Measurements from ENCODE around the gene KY. TPM values are rescaled to one million over a fixed set of nuclear protein-coding genes. Genes with fewer than 3 reads are reported as not detected.

KY gene
- total RNA-seq, 1 donor from 2014 or later, result not detected

GRCh38 chr3:134607054-134608022 is 43.5 kb downstream of the KY start:
- Mint-ChIP-seq H3K36me3 (no peaks in the 10 kb centered on the region), H3K27ac (no peak overlapping the region), H3K27me3 (ENCODE audit: low read depth) (peaks cover 33% of the 10 kb centered on the region), H3K4me3 (no peak overlapping the region), H3K4me1 (peaks cover 17% of the 10 kb centered on the region), H3K9me3 (no peaks in the 10 kb centered on the region)
- no peak for TF ChIP-seq CTCF (IDR thresholded peaks at IDR 0.05; ENCODE audit: unreplicated experiment)
- DNase-seq (ENCODE audit: low spot score in 2 of 2, unreplicated experiment in 2 of 2), result no peak

- H3K4me1 Mint-ChIP-seq, result peaks cover 25% of the 10 kb centered on the region
- H3K36me3 Mint-ChIP-seq, result no peaks in the 10 kb centered on the region
- H3K27me3 Mint-ChIP-seq (ENCODE audit: low read depth), result peaks cover 30% of the 10 kb centered on the region
- DNase-seq (ENCODE audit: low spot score in 2 of 2, unreplicated experiment in 2 of 2), result no peak
- no peak for TF ChIP-seq CTCF (IDR thresholded peaks at IDR 0.05; ENCODE audit: unreplicated experiment)
- H3K27ac Mint-ChIP-seq, result no peak overlapping the region
- H3K9me3 Mint-ChIP-seq, result no peaks in the 10 kb centered on the region
- no peak overlapping the region for H3K4me3 Mint-ChIP-seq
Observed at GRCh38 chr3:134606033-134607025, 44.5 kb downstream of the KY start.

- peaks cover 29% of the 10 kb centered on the region for H3K27me3 Mint-ChIP-seq (ENCODE audit: low read depth)
- H3K4me1 Mint-ChIP-seq, result peaks cover 30% of the 10 kb centered on the region
- no peak for DNase-seq (ENCODE audit: low spot score in 2 of 2, unreplicated experiment in 2 of 2)
- H3K36me3 Mint-ChIP-seq, result no peaks in the 10 kb centered on the region
- H3K4me3 Mint-ChIP-seq, result no peak overlapping the region
- no peak for TF ChIP-seq CTCF (IDR thresholded peaks at IDR 0.05; ENCODE audit: unreplicated experiment)
- H3K27ac Mint-ChIP-seq, result no peak overlapping the region
- H3K9me3 Mint-ChIP-seq, result no peaks in the 10 kb centered on the region
Observed at GRCh38 chr3:134605556-134605955, 45.3 kb downstream of the KY start.

- Mint-ChIP-seq H3K36me3 (no peaks in the 10 kb centered on the region), H3K4me1 (peaks cover 25% of the 10 kb centered on the region), H3K9me3 (no peaks in the 10 kb centered on the region), H3K27me3 (ENCODE audit: low read depth) (peaks cover 33% of the 10 kb centered on the region), H3K4me3 (no peak overlapping the region), H3K27ac (no peak overlapping the region)
- DNase-seq (ENCODE audit: low spot score in 2 of 2, unreplicated experiment in 2 of 2), result no peak
- no peak for TF ChIP-seq CTCF (IDR thresholded peaks at IDR 0.05; ENCODE audit: unreplicated experiment)
Observed at GRCh38 chr3:134603956-134604355, 46.9 kb downstream of the KY start.

GRCh38 chr3:134603480-134603879 is 47.3 kb downstream of the KY start:
- H3K4me1 Mint-ChIP-seq, result peaks cover 25% of the 10 kb centered on the region

More at GRCh38 chr3:134603480-134603879, 47.3 kb downstream of the KY start:
- H3K4me3 Mint-ChIP-seq, result no peak overlapping the region
- H3K9me3 Mint-ChIP-seq, result no peaks in the 10 kb centered on the region
- no peak for TF ChIP-seq CTCF (IDR thresholded peaks at IDR 0.05; ENCODE audit: unreplicated experiment)
- H3K27me3 Mint-ChIP-seq (ENCODE audit: low read depth), result peaks cover 35% of the 10 kb centered on the region
- H3K36me3 Mint-ChIP-seq, result no peaks in the 10 kb centered on the region
- no peak for DNase-seq (ENCODE audit: low spot score in 2 of 2, unreplicated experiment in 2 of 2)
- H3K27ac Mint-ChIP-seq, result no peak overlapping the region

Data from mesothelial cell of epicardium (in vitro differentiated cells).